Parathyroid adenoma (tissue), 2 donors: ENCODE results near the gene TBC1D16.
A peak's percentile ranks its signal among the peaks of the same experiment; 100 is the strongest.

Source experiments
- H2AFZ ChIP-seq: fragments of 300-600 bp; sonication (generic); one replicate; pipeline ENCODE4 v1.7.0; 2017; ENCODE audit warnings: antibody characterized with exemption, mild to moderate bottlenecking
- H3K27ac ChIP-seq: fragments of 300-600 bp; sonication (generic); one replicate; pipeline ENCODE4 v1.7.0; 2017
- H3K27me3 ChIP-seq: fragments of 300-600 bp; sonication (generic); one replicate; pipeline ENCODE4 v1.7.0; 2017; ENCODE audit warnings: low read length; ENCODE audit not compliant: control insufficient read depth, insufficient read depth
- H3K36me3 ChIP-seq: fragments of 300-600 bp; sonication (generic); one replicate; pipeline ENCODE4 v1.7.0; 2017; ENCODE audit warnings: low read length; ENCODE audit not compliant: control insufficient read depth, insufficient read depth
- H3K4me1 ChIP-seq: fragments of 300-600 bp; sonication (generic); one replicate; pipeline ENCODE4 v1.7.0; 2017; ENCODE audit warnings: control low read depth
- H3K4me2 ChIP-seq: fragments of 300-600 bp; sonication (generic); one replicate; pipeline ENCODE4 v1.7.0; 2017; ENCODE audit warnings: low read length
- H3K4me3 ChIP-seq: fragments of 300-600 bp; sonication (generic); one replicate; pipeline ENCODE4 v1.7.0; 2017; ENCODE audit warnings: low read depth, low read length
- H3K79me2 ChIP-seq: fragments of 300-600 bp; sonication (generic); one replicate; pipeline ENCODE4 v1.7.0; 2017; ENCODE audit warnings: control low read depth
- H3K9ac ChIP-seq: fragments of 300-600 bp; sonication (generic); one replicate; pipeline ENCODE4 v1.7.0; 2017; ENCODE audit warnings: mild to moderate bottlenecking
- H3K9me3 ChIP-seq: fragments of 300-600 bp; sonication (generic); one replicate; pipeline ENCODE4 v1.7.0; 2017; ENCODE audit warnings: low read length; ENCODE audit not compliant: control insufficient read depth
- TF ChIP-seq, protein P1 (sequence below): fragments of 300-600 bp; sonication (generic); IDR thresholded peaks from one replicate; pipeline ENCODE4 v1.7.0; 2017; ENCODE audit warnings: antibody characterized with exemption, mild to moderate bottlenecking
- donor health status: primary hyperparathyroidism.

TBC1D16 gene

DNA sequence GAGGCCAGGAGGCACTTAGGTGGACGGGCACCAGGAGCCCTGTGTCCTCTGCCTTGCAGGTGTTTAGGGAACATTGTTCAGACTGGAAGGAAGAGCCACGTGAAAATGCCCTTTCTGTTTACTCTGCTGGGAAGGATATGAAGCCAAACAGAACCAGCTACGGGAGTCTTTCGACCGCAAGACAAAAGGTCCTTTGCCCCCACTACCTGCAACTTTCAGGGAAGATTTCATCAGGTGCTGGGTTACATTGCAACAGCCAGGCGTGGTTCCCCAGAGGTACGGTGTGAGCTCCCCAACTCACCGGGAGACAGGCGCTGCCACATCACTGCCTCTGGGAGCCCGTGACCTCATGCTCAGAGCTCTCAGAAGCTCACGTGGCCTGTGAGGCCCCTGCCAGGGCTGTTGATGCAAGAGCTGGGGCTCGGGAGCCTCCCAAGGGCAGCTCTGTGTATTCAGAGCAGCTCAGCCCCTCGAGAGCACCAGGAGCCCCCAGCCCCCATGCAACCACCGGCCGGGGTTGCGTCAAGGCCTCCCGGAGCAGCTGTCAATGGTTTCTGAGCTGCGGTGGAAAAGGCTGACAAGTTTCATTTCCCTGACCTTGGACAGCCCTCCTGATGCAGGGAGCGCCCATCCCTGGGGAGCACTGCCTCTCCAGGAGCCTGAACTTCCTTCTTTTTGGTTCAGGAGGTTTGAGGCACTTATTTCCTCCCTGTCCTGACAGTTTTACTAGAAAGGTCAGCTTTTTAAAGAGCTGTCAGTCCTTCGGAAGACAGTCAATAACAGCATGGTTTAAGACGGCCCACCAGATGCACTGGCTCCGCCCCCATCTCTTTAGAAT lies 42.1 kb downstream of the TBC1D16 start:
- Histone ChIP-seq H3K9me3 (no peaks in the 10 kb centered on the region), H3K36me3 (no peaks in the 10 kb centered on the region), H3K79me2 (peaks cover 4% of the 10 kb centered on the region), H3K27ac (no peak overlapping the region), H3K4me2 (no peak overlapping the region), H3K4me3 (no peak overlapping the region), H3K9ac (no peak overlapping the region), H3K27me3 (no peaks in the 10 kb centered on the region), H2AFZ (peak overlapping the region; percentile 52), H3K4me1 (peaks cover 16% of the 10 kb centered on the region)
- TF ChIP-seq, protein P1, sequence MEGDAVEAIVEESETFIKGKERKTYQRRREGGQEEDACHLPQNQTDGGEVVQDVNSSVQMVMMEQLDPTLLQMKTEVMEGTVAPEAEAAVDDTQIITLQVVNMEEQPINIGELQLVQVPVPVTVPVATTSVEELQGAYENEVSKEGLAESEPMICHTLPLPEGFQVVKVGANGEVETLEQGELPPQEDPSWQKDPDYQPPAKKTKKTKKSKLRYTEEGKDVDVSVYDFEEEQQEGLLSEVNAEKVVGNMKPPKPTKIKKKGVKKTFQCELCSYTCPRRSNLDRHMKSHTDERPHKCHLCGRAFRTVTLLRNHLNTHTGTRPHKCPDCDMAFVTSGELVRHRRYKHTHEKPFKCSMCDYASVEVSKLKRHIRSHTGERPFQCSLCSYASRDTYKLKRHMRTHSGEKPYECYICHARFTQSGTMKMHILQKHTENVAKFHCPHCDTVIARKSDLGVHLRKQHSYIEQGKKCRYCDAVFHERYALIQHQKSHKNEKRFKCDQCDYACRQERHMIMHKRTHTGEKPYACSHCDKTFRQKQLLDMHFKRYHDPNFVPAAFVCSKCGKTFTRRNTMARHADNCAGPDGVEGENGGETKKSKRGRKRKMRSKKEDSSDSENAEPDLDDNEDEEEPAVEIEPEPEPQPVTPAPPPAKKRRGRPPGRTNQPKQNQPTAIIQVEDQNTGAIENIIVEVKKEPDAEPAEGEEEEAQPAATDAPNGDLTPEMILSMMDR: no peak

DNA sequence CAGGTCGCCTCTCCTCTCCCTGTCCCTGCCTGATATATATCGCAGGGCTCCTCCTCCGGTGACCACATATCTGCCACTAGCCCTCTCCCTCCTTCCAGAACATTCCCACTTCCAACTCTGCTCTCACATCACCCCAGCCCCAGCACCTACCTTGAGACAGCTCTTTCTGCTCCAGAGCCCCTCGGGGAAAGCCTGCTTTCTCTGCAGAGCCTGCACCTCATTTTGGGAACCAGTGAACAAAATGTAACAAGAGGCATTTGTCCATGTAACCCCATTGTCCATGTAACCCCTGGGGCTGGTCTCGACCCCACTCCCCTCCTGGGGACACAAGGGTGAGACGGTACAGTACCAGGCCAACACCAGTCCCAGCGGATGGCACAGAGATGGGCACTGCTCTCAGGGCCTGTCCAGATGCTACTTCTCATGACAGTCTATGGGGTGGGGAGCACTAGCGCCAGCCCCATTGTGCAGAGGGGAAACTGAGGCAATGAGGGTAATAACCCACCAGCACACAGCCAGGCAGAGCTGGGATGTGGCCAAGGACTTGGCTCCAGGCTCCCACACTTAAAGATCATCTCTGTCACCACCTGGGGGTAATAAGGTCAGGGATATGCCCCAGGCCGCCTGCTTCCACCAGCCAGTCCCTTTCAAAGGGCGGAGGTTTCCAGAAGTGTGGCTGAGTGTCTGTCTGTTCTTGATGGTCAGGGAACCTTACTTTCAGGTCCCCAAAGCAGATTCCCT lies 42.9 kb downstream of the TBC1D16 start:
- Histone ChIP-seq H3K36me3 (no peaks in the 10 kb centered on the region), H3K9ac (no peak overlapping the region), H3K4me2 (peak overlapping the region; percentile 77), H3K4me3 (peak overlapping the region; percentile 37), H3K9me3 (no peaks in the 10 kb centered on the region), H3K27me3 (no peaks in the 10 kb centered on the region), H3K79me2 (peaks cover 4% of the 10 kb centered on the region), H2AFZ (peak overlapping the region; percentile 96), H3K4me1 (peaks cover 16% of the 10 kb centered on the region), H3K27ac (no peak overlapping the region)
- TF ChIP-seq, protein P1: no peak

DNA sequence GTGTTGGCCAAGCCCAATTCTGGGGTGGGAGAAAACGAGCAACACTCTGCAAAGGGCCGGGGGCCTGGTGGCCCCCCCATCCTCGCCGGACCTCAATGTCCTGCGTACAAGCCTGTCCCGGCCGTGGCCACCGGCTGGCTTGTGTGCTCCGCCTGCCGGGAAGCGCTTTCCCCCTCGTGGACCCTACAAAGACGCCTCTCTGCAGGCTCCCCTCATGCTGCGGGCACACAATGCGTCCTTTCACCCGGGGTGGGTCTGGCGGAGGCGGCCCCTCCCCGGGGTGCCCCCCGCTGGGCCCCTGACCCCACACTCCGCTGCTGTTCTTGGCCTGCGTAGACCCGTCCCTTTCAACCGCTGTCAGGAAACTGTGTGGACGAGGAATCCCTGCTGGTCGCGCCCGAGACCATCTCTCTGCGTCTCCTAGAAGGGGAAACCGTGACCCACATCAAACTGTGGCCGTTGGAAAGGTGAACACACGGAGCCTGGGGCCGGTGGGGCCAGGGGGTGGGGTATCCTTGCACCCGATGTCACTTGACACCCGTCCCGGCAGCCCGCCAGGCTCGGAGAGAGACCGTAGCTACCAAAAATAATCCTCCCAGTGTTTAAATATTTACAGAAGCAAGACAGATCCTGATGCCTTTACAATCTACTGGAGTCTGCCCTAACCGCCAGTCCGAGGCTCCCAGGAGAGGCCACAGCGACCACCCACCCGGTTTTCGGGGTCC lies 43.6 kb downstream of the TBC1D16 start:
- peak overlapping the region; percentile 37 for H3K4me3 ChIP-seq
- H3K4me1 ChIP-seq: peaks cover 16% of the 10 kb centered on the region
- H3K36me3 ChIP-seq: no peaks in the 10 kb centered on the region

DNA sequence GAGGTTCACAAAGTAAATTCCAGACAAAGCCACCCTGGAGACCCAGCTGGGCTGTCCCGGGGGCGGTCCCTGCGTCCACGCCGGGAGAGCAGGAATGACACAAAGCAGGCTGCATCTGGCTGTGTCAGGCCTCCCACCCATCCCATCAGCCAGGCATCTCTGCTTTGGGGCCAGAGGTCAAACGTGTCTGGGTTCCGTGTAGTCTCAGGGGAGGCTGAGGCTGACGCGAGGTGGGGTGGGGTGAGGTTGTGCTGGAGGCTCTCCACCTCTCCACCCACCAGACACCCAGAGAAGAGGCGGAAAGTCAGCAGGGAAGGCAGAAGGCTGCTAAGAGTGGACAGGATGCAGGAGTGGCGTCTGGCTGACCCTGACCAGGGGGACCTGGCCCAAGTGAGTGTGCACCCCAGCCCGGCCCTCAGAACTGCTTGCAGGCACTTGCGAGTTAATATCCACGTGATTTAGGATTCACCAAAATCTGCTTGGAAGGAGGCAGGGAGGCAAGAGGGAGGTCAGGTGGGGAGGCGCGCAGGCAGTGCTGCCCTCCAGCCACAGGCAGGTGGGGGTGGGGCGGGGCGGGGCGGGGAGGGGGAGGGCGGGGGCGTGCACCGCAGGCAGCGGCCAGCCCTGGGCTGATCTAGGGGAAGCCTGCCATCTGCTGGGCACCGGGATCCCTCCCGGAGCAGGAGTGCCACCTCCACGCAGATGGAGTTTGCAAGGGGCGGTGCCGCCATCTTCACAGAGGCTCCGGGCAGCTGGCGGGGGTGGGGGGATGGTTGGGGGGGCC lies 44.3 kb downstream of the TBC1D16 start:
- H3K27me3 ChIP-seq: no peaks in the 10 kb centered on the region
- no peaks in the 10 kb centered on the region for H3K36me3 ChIP-seq
- H3K4me2 ChIP-seq: peak overlapping the region; percentile 77
- H3K4me1 ChIP-seq: peaks cover 16% of the 10 kb centered on the region
- H3K79me2 ChIP-seq: peaks cover 4% of the 10 kb centered on the region
- peak overlapping the region; percentile 96 for H2AFZ ChIP-seq
- TF ChIP-seq, protein P1: peak; percentile 28
- H3K9me3 ChIP-seq: no peaks in the 10 kb centered on the region
- peak overlapping the region; percentile 37 for H3K4me3 ChIP-seq
- no peak overlapping the region for H3K9ac ChIP-seq
- no peak overlapping the region for H3K27ac ChIP-seq

More for the DNA sequence above, 43.6 kb downstream of the TBC1D16 start:
- Histone ChIP-seq H3K4me2 (peak overlapping the region; percentile 77), H3K9ac (peak overlapping the region; percentile 1), H2AFZ (peak overlapping the region; percentile 96), H3K27ac (peak overlapping the region; percentile 11), H3K9me3 (no peaks in the 10 kb centered on the region), H3K79me2 (peaks cover 4% of the 10 kb centered on the region), H3K27me3 (no peaks in the 10 kb centered on the region)
- TF ChIP-seq, protein P1: peak; percentile 3
